ENCODE measurements around the gene KIF6.
"Not testable (repeated sequence)": the region's sequence is repeated elsewhere in the genome, so short reads cannot be mapped to it uniquely, and the experiment has no call there.

Gene KIF6

GRCh38 chr6:39707962-39708683 lies 17.1 kb downstream of the KIF6 start:
- no peak for DNase-seq (ENCODE audit: low read depth)

GRCh38 chr6:39706819-39707335 lies 18.3 kb downstream of the KIF6 start:
- DNase-seq (ENCODE audit: low read depth): no peak

DNA sequence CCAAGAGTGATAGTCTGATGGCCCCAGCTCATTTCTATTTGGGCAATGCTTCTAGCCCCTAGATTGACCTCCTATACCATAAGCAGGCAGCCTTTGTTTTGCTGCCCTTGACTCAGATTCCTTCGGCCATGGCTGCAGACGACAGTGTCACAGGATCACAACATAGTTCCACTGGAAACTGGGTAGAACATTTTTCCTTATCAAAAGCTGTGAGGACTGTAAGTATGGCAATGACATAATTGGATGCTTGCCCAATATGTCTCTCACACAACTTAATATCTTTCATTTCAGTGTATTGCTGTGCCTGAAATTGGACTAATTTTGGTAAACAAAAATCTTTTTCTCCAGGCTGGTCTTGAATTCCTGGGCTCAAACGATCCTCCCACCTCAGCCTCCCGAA lies 22.9 kb downstream of the KIF6 start:
- DNase-seq (ENCODE audit: low read depth): no peak

DNA sequence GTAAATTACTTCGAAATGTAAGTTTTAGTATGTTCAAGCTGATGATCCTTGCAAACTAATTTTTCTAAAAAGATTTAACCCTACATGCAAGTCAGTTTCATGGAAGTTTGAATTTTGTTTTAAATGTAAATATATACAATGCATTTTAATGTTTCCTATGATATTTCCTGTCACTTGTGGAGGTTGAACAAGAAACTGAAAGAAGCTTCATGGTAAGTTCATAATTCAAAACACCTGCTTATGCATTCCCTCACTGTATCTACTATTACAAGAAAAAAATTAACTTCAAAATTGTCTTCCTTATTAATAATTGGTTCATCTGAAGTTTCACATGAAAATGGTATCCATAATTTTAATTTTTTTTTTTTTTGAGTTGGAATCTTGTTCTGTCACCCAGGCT lies 24.8 kb downstream of the KIF6 start:
- no peak for DNase-seq (ENCODE audit: low read depth)

- DNase-seq (ENCODE audit: low read depth): no peak
Observed at GRCh38 chr6:39698789-39699188, 26.4 kb downstream of the KIF6 start.

DNA sequence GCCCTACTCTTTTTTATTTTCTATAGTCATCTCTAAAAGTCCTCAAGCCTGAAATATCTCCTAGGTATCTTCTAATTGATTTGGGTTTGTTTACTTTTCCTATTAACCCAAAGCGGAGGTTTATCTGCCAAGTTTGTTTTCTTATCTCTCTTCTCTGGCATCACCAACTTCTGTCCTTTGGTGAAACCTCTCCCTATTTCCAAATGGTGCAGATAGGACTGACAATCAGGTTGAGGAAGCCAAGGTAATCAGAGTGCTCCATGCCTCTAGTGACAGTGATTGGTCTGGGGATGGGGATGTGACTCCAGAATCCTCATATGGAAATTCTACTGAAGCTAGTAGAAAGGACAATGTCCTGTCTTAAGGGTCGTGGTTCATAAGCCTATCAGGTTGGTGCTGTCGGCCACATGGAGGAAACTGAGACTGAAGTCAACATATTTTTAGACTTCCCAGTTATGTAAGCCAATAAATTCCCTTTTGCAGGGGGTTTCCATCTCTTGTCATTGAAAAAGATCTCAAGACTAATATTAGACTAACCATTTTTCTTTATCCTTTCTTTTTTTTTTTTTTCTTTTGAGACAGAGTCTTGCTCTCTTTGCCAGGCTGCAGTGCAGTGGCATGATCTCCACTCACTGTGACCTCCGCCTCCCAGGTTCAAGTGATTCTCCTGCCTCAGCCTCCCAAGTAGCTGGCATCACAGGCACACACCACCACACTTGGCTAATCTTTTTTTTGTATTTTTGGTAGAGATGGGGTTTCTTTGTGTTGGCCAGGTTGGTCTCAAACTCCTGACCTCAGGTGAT lies 28.0 kb downstream of the KIF6 start:
- DNase-seq (ENCODE audit: low read depth): no peak

DNA sequence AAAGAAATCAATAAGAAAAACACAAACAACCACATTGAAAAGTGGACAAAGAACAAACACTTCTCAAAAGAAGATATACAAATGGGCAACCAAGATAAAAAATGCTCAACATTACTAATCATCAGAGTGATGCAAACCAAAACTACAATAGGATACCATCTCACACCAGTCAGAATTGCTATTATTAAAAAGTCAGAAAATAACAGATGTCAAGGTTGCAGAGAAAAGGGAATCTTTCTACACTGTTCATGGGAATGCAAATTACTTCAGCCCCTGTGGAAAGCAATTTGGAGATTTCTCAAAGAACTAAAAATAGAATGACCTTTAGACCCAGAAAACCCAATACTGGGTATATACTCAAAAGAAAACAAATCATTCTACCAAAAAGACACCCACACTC lies 29.8 kb downstream of the KIF6 start:
- DNase-seq (ENCODE audit: low read depth): no peak

- DNase-seq (ENCODE audit: low read depth): no peak
Observed at GRCh38 chr6:39693206-39693605, 32.0 kb downstream of the KIF6 start.

GRCh38 chr6:39688494-39688893 lies 36.7 kb downstream of the KIF6 start:
- no peak for DNase-seq (ENCODE audit: low read depth)

- no peak for DNase-seq (ENCODE audit: low read depth)
Observed at GRCh38 chr6:39686976-39687375, 38.2 kb downstream of the KIF6 start.

- no peak for DNase-seq (ENCODE audit: low read depth)
Observed at GRCh38 chr6:39685938-39686337, 39.3 kb downstream of the KIF6 start.

GRCh38 chr6:39685489-39685826 lies 39.8 kb downstream of the KIF6 start:
- DNase-seq (ENCODE audit: low read depth): no peak

DNA sequence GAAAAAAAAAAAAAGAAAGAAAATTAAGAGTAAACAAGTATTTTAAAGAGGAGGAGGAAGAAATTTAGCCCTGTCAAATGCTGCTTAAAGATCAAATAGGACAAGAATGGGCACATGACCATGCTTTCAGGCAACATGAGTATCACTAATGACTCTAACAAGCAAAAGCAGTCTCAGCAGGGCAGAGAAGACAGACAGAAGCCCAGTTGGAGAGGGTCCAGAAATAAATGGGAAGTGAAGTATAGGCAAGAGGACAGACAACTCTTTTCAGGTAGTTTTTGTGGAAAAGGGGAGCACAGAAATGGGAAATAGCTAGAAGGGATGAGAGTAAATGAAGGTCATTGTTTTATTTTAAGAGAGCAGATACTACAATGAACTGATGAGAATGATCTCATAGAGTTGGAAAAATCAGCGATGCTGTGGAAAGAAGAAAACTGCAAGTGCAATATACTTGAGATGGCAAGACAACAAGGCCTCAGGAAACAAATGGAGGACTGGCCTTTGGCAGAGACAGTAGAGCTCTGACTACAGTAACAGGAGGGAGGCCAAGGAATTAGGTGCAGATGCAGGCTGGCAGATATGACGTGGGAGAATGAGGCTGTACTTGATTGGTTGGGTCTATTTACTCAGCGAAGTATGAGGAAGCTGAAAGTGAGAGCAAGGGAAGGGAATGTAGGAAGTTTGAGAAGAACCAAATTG lies 40.3 kb downstream of the KIF6 start:
- no peak for DNase-seq (ENCODE audit: low read depth)

- DNase-seq (ENCODE audit: low read depth): no peak
Observed at GRCh38 chr6:39681674-39682121, 43.5 kb downstream of the KIF6 start.

DNA sequence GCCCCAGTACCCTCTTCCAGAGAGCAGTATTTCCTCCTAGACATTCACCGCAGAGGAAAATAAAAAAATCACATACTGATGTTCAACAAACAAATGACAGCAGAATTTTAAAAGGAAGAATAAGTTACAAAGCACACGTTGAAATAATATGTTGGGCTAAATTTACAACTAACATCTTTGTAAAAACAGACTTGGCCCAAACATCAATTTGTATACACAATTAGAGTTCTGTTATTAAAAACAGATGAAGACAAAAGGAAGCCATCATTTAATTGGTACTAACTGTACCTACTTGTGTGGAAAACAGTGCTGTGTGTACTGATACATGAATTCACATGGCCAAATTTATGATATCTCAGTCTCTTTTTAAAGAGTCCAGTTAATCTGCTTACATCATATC lies 46.3 kb downstream of the KIF6 start:
- DNase-seq (ENCODE audit: low read depth): no peak

- DNase-seq (ENCODE audit: low read depth): not testable (repeated sequence)
Observed at GRCh38 chr6:39677318-39677717, 47.9 kb downstream of the KIF6 start.

- no peak for DNase-seq (ENCODE audit: low read depth)
Observed at GRCh38 chr6:39670519-39670918, 54.7 kb downstream of the KIF6 start.

GRCh38 chr6:39669973-39670342 lies 55.2 kb downstream of the KIF6 start:
- no peak for DNase-seq (ENCODE audit: low read depth)

GRCh38 chr6:39669207-39669972 lies 55.8 kb downstream of the KIF6 start:
- DNase-seq (ENCODE audit: low read depth): no peak

DNA sequence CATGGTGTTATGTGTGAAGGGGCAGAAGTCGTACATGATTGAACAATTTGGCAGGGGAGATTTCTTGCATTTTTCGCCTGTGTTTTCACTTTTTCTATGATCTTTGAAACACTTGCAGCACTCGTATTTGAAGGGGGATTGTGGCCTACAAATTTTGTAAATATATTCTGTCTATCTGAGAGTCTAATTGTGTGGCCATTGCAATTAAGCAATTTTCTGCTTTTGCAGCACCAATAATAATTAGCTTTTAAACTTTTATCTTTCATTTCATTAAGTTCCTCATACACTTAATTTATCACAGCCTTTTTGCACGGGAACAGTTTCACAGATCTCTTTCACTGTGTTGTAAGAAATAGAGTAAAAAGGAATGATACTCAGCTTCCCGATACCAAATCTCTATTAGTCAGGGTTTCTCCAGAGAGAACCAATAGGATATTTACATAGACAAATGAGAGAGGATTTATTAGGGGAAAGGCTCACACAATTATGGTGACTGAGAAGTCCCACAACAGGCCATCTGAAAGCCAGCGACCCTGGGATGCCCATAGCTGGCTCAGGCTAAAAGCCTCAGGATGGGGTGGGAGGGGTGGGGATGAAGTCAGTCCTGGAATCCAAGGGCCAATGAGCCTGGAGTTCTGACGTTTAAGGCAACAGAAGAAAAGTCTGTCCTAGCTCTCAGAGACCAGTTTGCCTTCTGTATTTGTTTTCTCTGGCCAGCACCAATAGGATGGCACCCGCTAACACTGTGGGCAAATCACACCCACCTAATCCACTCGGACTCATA lies 58.3 kb downstream of the KIF6 start:
- no peak for DNase-seq (ENCODE audit: low read depth)

- no peak for DNase-seq (ENCODE audit: low read depth)
Observed at GRCh38 chr6:39665861-39666260, 59.3 kb downstream of the KIF6 start.
